ENCODE measurements around the gene SULT1C3.

The SULT1C3 gene

DNA sequence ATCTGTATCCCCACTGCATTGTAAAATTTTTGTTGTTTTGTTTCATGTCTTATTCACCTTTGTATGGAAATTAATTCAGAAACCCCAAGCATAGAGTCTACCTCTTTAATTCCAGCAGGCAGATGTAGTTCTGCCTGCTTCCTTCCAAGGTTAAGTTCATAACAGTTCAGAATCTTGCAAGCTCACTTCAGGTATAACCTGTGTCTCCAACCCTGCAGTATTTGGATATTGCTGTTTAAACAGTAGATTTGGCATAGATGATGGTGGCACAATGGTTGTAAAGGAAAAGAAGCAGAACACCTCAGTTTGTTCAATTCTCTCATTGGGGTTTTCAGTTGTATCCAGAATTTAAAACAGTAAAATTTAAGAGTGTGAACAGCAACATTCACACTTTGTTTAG is 70.1 kb downstream of the SULT1C3 start:
- DNase-seq: no peak
